Naive B cell (primary cell): Measurements from ENCODE around the gene SLC1A7. TPM values are rescaled to one million over a fixed set of nuclear protein-coding genes. Genes with fewer than 3 reads are reported as not detected.

Experiments
- ATAC-seq, 2 donors: fragments of 150-1000 bp; cut with Tn5 transposase; 2 replicates each; pipeline ENCODE4 v1.10.0; 2021; ENCODE audit warnings: low read depth in 2 of 2, mild to moderate bottlenecking in 2 of 2, moderate library complexity in 2 of 2
- DNase-seq: peaks from one replicate; pipeline ENCODE4 v3.0.0; 2022
- H3K27ac Mint-ChIP-seq, 6 donors: one replicate each; pipeline ENCODE4 v1.8.0; 2020 to 2022; ENCODE audit warnings: mild to moderate bottlenecking in 6 of 6, mixed read lengths in 6 of 6, moderate library complexity in 5 of 6, inconsistent platforms in 2 of 6
- H3K27me3 Mint-ChIP-seq, 3 donors: one replicate each; pipeline ENCODE4 v1.8.0; 2021 to 2022; ENCODE audit warnings: mixed read lengths in 3 of 3, mild to moderate bottlenecking in 1 of 3
- H3K36me3 Mint-ChIP-seq, 2 donors: one replicate each; pipeline ENCODE4 v1.8.0; 2020 to 2022; ENCODE audit warnings: mixed read lengths in 2 of 2, inconsistent platforms in 1 of 2, mild to moderate bottlenecking in 1 of 2
- H3K4me1 Mint-ChIP-seq, 3 donors: one replicate each; pipeline ENCODE4 v1.8.0; 2020 to 2022; ENCODE audit warnings: mixed read lengths in 3 of 3, inconsistent platforms in 1 of 3, mild to moderate bottlenecking in 1 of 3, moderate library complexity in 1 of 3
- H3K4me3 Mint-ChIP-seq, 8 donors: one replicate each; pipeline ENCODE4 v1.8.0; 2020 to 2022; ENCODE audit warnings: mild to moderate bottlenecking in 8 of 8, mixed read lengths in 8 of 8, moderate library complexity in 8 of 8, inconsistent platforms in 2 of 8
- H3K9me3 Mint-ChIP-seq, 7 donors: one replicate each; pipeline ENCODE4 v1.8.0; 2020 to 2022; ENCODE audit warnings: mixed read lengths in 7 of 7, mild to moderate bottlenecking in 5 of 7, inconsistent platforms in 2 of 7, moderate library complexity in 1 of 7
- polyA plus RNA-seq, 6 donors: library from polyadenylated mRNA; unstranded; fragments of 300-500 nt; fragmentation: Illumina TruSeq; gene quantifications; one replicate each; pipeline ENCODE4 v1.2.3, GENCODE V29; 2021; ENCODE audit warnings: low read depth in 6 of 6

Gene SLC1A7
- polyA plus RNA-seq, 6 donors from 2014 or later = not detected

DNA sequence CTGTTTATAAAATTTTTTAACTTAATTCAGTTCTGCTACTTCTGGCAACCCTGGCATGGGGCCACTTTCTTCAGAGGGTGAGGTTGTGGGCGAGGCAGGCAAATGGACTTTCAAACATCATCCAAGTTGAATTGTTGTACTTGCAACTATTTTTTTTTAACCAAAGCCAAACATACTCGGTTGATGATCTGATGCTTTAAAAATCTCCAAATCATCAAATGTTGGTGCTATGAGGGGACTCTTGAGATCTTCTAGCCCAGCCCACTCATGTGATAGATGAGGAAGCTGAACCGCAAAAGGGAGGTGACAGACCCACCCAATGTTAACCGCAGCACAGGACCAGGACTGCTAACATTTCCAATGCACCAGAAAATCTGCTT is 6.7 kb downstream of the SLC1A7 start:
- Mint-ChIP-seq H3K9me3 (peaks cover 7 to 16% (median 13%) of the 10 kb centered on the region in 7 donors), H3K36me3 (peaks cover 12 to 13% of the 10 kb centered on the region in 2 donors), H3K4me3 (no peak overlapping the region), H3K4me1 (no peaks in the 10 kb centered on the region), H3K27ac (no peak overlapping the region), H3K27me3 (peaks cover under 1 to 5% (median 4%) of the 10 kb centered on the region in 3 donors)
- ATAC-seq (no peak), DNase-seq (no peak)

GRCh38 chr1:53134961-53135734 is 7.3 kb downstream of the SLC1A7 start:
- H3K27ac Mint-ChIP-seq = no peak overlapping the region
- DNase-seq = no peak
- peaks cover 12 to 13% of the 10 kb centered on the region in 2 donors for H3K36me3 Mint-ChIP-seq
- peaks cover 0 to 5% (median 5%) of the 10 kb centered on the region in 3 donors for H3K27me3 Mint-ChIP-seq
- no peak for ATAC-seq
- peaks cover 7 to 16% (median 13%) of the 10 kb centered on the region in 7 donors for H3K9me3 Mint-ChIP-seq
- H3K4me1 Mint-ChIP-seq = no peaks in the 10 kb centered on the region
- peak overlapping the region in 1 of 8 donors; percentile 7 for H3K4me3 Mint-ChIP-seq

- no peak for ATAC-seq
- H3K4me3 Mint-ChIP-seq = no peak overlapping the region
- DNase-seq = no peak
- H3K4me1 Mint-ChIP-seq = no peaks in the 10 kb centered on the region
- peaks cover 12 to 13% of the 10 kb centered on the region in 2 donors for H3K36me3 Mint-ChIP-seq
- H3K27ac Mint-ChIP-seq = peak overlapping the region in 1 of 6 donors; percentile 69
- peaks cover 0 to 10% (median 5%) of the 10 kb centered on the region in 3 donors for H3K27me3 Mint-ChIP-seq
- peaks cover 7 to 16% (median 13%) of the 10 kb centered on the region in 7 donors for H3K9me3 Mint-ChIP-seq
These were observed 8.4 kb downstream of the SLC1A7 start for GRCh38 chr1:53134042-53134485.

GRCh38 chr1:53133261-53134041 is 9.0 kb downstream of the SLC1A7 start:
- peaks cover 12 to 13% of the 10 kb centered on the region in 2 donors for H3K36me3 Mint-ChIP-seq
- peaks cover 1 to 10% (median 5%) of the 10 kb centered on the region in 3 donors for H3K27me3 Mint-ChIP-seq
- DNase-seq (no peak), ATAC-seq (no peak)
- peak overlapping the region in 1 of 8 donors; percentile 12 for H3K4me3 Mint-ChIP-seq
- H3K9me3 Mint-ChIP-seq = peaks cover 7 to 13% (median 11%) of the 10 kb centered on the region in 7 donors
- H3K27ac Mint-ChIP-seq = no peak overlapping the region
- no peaks in the 10 kb centered on the region for H3K4me1 Mint-ChIP-seq

DNA sequence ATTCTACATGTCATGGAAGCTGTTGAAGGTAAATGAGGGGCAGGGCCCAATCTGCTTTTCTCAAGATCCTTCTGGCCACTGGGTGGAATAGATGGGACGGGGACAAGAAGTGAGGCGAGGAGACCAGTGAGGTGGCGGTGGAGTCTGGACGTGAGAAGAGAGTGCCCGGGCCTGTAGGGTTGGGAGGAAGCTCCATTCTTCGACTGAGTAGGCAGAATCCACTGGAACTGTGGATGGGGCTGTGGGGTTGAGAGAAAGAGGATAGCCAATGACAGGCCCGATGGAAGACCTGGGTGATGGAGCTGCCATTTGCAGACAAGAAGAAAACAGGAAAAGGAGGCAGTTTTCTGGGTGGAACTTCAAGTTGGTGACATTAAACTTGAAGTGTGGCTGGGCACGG is 10.3 kb downstream of the SLC1A7 start:
- Mint-ChIP-seq H3K4me3 (no peak overlapping the region), H3K36me3 (peaks cover 2 to 3% of the 10 kb centered on the region in 2 donors), H3K9me3 (peaks cover 0 to 3% (median 1%) of the 10 kb centered on the region in 7 donors), H3K27ac (no peak overlapping the region), H3K27me3 (peaks cover 5 to 11% (median 10%) of the 10 kb centered on the region in 3 donors), H3K4me1 (no peaks in the 10 kb centered on the region)
- ATAC-seq = no peak
- no peak for DNase-seq

DNA sequence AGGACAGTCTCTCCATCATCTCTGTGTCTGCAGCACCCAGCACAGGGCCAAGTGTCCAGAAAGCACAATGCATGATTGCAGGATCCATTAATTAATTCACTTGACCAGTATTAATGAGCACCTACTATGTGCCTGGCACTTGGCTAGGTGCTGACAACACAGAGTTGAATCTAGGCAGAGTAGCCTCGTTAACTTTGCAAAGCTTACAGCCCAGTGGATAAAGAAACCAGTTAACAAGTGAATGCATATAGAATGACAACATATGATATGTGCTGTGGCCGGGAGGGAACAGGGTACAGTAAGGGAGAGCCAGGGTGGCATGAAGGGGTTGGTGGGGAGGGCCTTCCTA is 10.9 kb downstream of the SLC1A7 start:
- Mint-ChIP-seq H3K4me3 (no peak overlapping the region), H3K9me3 (peaks cover 0 to 1% (median 0%) of the 10 kb centered on the region in 7 donors), H3K4me1 (no peaks in the 10 kb centered on the region), H3K27me3 (peaks cover 5 to 11% (median 10%) of the 10 kb centered on the region in 3 donors), H3K36me3 (no peaks in the 10 kb centered on the region), H3K27ac (no peak overlapping the region)
- no peak for ATAC-seq
- DNase-seq = no peak

DNA sequence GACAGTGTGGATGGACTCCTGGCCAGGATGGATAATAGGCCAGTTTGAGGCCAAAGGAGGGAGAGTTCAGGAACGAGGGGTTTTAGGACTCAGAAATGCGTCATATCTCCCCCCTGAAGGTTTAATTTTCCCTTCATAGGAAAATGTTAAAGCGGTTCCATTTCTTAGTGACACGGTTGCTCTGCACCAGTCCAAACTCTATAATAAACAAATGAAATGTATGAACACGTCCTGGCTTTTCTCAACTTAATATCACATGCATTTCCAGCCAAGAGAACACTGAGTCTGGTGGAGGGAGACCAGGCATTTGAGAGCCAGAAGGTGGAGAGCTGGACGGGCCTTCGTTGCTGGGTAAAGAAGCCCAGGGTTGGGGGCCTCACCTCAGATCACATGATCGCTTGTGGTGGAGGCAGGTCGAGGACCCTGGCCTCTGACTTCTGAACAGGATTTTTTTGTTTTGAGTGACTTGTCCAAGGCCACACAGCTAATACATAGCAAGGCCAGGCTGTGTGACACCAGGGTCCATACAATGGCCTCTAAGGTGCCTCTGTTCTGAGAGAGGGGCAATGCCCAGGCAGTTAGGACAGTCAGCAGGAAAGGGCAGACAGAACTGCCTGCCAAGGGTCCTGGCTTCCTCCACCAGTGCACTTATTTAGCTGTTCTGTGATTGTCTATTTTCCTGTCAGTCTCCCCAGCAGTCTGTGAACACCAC is 11.4 kb downstream of the SLC1A7 start:
- ATAC-seq (no peak), DNase-seq (no peak)
- peaks cover 5 to 11% (median 10%) of the 10 kb centered on the region in 3 donors for H3K27me3 Mint-ChIP-seq
- H3K27ac Mint-ChIP-seq = peak overlapping the region in 1 of 6 donors; percentile 39
- H3K4me1 Mint-ChIP-seq = no peaks in the 10 kb centered on the region
- no peak overlapping the region for H3K4me3 Mint-ChIP-seq
- no peaks in the 10 kb centered on the region for H3K36me3 Mint-ChIP-seq
- H3K9me3 Mint-ChIP-seq = peaks cover 0 to 1% (median 0%) of the 10 kb centered on the region in 7 donors

DNA sequence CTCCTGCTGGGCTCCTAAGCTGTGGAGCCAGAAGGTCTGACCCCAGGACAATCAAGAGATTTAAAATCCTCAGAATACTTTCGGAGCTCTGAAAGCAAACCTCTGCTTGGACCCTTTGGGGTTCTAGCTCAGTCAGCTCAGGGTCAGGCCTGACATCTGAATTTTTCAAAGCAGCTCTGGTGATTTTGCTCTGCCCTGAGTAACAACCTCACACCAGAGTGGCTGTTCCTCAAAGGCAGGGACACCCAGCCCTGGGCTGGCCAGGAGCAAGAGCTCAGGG is 11.9 kb downstream of the SLC1A7 start:
- peaks cover 5 to 11% (median 10%) of the 10 kb centered on the region in 3 donors for H3K27me3 Mint-ChIP-seq
- H3K36me3 Mint-ChIP-seq = no peaks in the 10 kb centered on the region
- no peak for ATAC-seq
- H3K4me3 Mint-ChIP-seq = no peak overlapping the region
- DNase-seq = no peak
- peaks cover 0 to 1% (median 0%) of the 10 kb centered on the region in 7 donors for H3K9me3 Mint-ChIP-seq
- H3K4me1 Mint-ChIP-seq = no peaks in the 10 kb centered on the region
- no peak overlapping the region for H3K27ac Mint-ChIP-seq

DNA sequence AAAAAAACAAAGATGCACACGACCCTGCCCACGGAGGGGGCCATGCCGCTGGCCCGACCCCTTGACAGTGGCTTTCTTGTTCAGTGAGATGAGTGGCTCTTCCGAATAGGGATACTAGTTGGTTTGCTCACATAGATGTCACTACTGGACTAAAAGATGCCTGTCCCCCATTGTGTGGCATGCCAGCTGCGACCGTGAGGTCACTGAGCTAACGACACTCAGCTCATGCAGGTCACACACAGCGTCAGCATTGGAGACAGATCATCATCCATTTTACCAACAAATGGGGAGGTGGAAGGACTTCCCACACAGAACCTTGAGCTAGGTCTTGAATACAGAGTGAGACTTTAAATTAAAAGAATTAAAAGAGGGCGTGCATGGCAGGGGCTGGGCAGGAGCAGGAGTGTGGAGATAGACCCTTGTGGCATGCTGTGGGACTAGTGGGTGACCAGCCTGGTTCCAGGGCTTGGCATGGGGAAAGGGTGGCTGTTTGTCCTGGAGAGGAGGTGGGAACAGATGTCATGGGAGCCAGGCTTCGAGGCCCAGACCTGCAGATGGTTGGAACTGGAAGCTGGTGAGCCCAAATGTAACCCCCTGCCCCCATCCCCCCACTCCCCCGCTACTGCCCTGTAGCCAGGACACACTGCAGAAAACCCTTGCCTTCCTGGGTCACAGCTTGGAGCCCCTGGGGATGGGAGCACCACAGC is 12.4 kb downstream of the SLC1A7 start:
- Mint-ChIP-seq H3K9me3 (peaks cover 0 to 1% (median 0%) of the 10 kb centered on the region in 7 donors), H3K4me3 (no peak overlapping the region), H3K27me3 (peaks cover 5 to 11% (median 10%) of the 10 kb centered on the region in 3 donors), H3K4me1 (no peaks in the 10 kb centered on the region), H3K36me3 (no peaks in the 10 kb centered on the region), H3K27ac (no peak overlapping the region)
- ATAC-seq (no peak), DNase-seq (no peak)

DNA sequence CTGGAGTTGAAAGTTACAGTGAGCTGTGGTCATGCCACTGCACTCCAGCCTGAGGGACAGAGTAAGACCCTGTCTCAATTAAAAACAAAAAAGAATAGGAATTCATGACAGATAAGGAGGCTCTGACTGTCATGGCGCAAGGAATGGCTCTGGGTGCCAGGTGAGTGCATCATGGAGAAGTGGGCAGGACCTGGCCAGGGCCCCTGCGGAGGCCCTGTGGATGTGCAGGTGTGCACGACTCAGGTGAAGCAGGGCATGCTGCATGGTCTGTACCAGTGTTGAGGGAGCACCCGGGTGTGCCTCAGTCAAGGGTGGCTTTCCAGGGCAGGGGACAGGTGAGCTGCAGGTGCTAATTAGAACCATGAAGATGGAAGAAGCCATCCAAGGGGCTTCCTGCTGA is 14.0 kb downstream of the SLC1A7 start:
- no peak for ATAC-seq
- DNase-seq = no peak
- Mint-ChIP-seq H3K4me1 (no peaks in the 10 kb centered on the region), H3K27me3 (peaks cover 5 to 11% (median 10%) of the 10 kb centered on the region in 3 donors), H3K4me3 (no peak overlapping the region), H3K36me3 (no peaks in the 10 kb centered on the region), H3K27ac (no peak overlapping the region), H3K9me3 (peaks cover 0 to 1% (median 0%) of the 10 kb centered on the region in 7 donors)

DNA sequence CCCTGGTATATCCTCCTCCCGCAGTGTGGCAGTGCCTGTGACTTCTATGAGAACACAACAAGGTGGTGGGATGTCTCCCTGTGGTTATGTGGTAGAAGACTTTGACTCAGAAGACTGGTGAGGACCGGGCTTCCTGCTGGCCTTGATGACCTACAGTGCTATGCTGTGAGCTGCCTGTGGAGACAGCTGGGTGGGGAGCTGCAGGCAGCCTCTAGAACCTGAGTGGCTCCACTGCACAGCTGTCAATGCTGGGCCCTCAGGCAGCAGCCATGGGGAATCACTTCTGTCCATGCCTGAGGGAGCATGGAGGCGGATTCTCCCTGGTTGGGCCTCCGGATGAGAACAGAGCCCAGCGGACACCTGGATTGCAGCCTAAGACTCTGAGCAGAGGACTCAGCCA is 14.9 kb downstream of the SLC1A7 start:
- ATAC-seq = no peak
- peaks cover 0 to 1% (median 0%) of the 10 kb centered on the region in 7 donors for H3K9me3 Mint-ChIP-seq
- DNase-seq = no peak

DNA sequence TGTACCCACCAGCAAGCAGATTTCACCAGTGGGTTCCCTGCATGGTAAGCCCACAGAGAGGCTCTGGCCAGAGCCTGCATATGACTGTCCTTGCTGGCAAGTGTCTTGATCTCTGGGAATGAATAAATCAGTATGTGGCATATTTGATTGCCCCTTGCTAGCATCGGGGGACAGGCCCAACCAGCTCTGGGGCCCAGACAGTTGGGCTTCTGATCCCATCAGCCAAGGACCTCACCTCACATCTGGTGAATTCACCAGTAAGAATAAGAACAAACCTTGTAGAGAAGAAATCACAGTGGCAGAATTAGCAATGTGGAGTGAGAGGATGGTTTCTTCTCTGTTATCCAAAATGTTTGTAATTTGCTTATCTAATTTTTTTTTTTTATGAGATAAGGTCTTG is 15.9 kb downstream of the SLC1A7 start:
- H3K4me1 Mint-ChIP-seq = no peaks in the 10 kb centered on the region
- no peak overlapping the region for H3K4me3 Mint-ChIP-seq
- no peak for ATAC-seq
- no peak for DNase-seq
- H3K36me3 Mint-ChIP-seq = no peaks in the 10 kb centered on the region
- H3K27ac Mint-ChIP-seq = no peak overlapping the region
- H3K9me3 Mint-ChIP-seq = peaks cover 0 to 1% (median 0%) of the 10 kb centered on the region in 7 donors
- peaks cover 0 to 11% (median 8%) of the 10 kb centered on the region in 3 donors for H3K27me3 Mint-ChIP-seq

More for the DNA sequence above, 14.9 kb downstream of the SLC1A7 start:
- Mint-ChIP-seq H3K27me3 (peaks cover 0 to 11% (median 10%) of the 10 kb centered on the region in 3 donors), H3K27ac (no peak overlapping the region), H3K36me3 (no peaks in the 10 kb centered on the region), H3K4me1 (no peaks in the 10 kb centered on the region), H3K4me3 (no peak overlapping the region)
